OCI-LY1 (cell line): ENCODE results near the gene CD109.

Source experiments
- EZH2 ChIP-seq: fragments of 200-600 bp; sonication (generic), shearing (Covaris generic); IDR thresholded peaks from 2 replicates; pipeline ENCODE4 v1.8.0; 2017; ENCODE audit warnings: borderline replicate concordance, mixed run types, mild to moderate bottlenecking, antibody characterized with exemption, low read length, moderate library complexity, mixed read lengths
- TF ChIP-seq, protein P1 (sequence below): fragments of 200-600 bp; sonication (generic), shearing (Covaris generic); IDR thresholded peaks from 2 replicates; pipeline ENCODE4 v1.5.1; 2017; ENCODE audit warnings: mild to moderate bottlenecking, antibody characterized with exemption, low read length, moderate library complexity, mixed read lengths

DNA sequence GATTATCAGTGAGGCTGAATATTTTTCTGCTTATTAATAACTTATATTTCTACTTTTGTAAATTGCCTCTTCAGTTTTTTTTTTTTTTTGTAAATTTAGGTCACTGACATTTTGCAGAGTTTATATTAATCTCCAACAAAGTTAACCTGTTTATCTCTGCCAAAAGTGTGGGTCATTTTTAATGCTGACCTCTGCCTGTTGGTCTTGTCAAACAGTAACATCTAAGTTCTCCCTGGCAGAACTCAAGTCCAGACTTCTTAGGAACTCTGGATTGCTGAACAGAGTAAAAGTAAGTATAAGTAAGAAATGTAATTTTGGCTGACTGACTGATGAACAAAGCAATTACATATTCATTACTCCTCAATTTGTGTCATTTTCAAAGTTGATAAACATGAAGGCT lies 83.9 kb downstream of the CD109 start:
- TF ChIP-seq EZH2, result no peak
- TF ChIP-seq, protein P1, sequence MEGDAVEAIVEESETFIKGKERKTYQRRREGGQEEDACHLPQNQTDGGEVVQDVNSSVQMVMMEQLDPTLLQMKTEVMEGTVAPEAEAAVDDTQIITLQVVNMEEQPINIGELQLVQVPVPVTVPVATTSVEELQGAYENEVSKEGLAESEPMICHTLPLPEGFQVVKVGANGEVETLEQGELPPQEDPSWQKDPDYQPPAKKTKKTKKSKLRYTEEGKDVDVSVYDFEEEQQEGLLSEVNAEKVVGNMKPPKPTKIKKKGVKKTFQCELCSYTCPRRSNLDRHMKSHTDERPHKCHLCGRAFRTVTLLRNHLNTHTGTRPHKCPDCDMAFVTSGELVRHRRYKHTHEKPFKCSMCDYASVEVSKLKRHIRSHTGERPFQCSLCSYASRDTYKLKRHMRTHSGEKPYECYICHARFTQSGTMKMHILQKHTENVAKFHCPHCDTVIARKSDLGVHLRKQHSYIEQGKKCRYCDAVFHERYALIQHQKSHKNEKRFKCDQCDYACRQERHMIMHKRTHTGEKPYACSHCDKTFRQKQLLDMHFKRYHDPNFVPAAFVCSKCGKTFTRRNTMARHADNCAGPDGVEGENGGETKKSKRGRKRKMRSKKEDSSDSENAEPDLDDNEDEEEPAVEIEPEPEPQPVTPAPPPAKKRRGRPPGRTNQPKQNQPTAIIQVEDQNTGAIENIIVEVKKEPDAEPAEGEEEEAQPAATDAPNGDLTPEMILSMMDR, result no peak
